Measurements from ENCODE around the gene PAK5.

Gene PAK5

DNA sequence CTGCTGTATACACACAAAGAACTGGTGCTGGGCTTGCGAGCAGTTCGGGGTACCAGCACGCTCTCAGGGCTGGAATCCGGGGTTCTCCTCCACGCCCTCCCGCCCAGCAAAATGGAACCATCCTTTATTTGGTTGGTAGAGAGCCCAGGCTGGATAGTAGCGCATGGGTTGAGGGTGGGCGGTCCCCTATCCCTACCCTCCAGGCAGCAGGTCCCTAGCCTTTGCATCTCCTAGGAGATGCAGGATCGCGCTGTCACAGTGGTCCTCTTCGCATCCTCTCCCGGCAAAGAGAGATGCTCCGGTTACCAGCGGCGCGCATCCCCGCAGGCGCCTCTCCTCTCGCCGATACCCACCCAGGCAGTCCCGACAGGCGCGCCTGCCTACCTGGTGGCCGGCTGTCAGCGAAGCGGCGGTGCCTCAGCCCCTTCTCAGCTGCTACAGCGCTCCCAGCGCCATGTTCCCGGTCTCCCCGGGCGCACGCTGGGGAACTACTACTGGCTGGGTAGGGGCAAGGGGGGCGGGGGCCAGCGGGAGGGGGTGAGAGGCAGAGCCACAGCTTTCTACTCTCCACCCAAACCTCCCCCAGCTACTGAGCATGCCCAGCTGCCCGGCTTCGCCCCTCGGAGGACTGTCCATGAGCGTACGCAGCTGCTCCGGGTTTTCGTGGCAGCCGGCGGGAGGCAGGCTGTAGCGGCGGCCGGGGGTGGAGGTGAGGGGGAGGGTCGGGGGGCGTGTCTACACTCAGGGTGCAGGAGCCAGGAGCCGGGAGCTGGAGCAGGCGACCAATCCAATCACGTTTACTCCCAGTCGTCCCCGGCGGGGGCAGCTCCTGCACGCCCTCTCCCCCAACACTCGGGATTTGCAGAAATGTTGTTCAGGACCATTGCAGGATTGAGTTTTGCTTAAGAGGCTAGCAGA lies at the start of gene PAK5:
PAK5 (minus strand) TSS at position 699 of the 918 bp plus-strand sequence. CDS start 194,748 bp downstream, outside the sequence.
- DNase-seq = peak; percentile 76

DNA sequence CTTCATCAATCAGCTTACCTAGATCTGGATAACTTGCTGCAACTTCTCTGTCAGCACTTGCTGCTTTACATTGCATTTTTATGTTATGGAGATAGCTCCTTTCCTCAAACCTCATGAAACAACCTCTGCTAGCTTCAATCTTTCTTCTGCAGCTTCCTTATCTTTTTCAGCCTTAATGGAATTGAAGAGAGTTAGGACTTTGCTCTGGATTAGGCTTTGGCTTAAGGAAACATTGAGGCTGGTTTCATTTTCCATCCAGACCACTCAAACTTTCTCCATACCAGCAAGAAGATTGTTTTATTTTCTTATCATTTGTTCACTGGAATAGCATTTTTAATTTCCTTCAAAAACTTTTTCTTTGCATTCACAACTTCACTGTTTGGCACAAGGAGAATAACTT lies 48.8 kb upstream of the PAK5 start:
- DNase-seq = no peak

- DNase-seq = no peak
Observed at GRCh38 chr20:9886227-9886626, 47.4 kb upstream of the PAK5 start.

GRCh38 chr20:9884666-9885065 lies 45.8 kb upstream of the PAK5 start:
- no peak for DNase-seq

GRCh38 chr20:9884061-9884460 lies 45.2 kb upstream of the PAK5 start:
- DNase-seq = no peak

DNA sequence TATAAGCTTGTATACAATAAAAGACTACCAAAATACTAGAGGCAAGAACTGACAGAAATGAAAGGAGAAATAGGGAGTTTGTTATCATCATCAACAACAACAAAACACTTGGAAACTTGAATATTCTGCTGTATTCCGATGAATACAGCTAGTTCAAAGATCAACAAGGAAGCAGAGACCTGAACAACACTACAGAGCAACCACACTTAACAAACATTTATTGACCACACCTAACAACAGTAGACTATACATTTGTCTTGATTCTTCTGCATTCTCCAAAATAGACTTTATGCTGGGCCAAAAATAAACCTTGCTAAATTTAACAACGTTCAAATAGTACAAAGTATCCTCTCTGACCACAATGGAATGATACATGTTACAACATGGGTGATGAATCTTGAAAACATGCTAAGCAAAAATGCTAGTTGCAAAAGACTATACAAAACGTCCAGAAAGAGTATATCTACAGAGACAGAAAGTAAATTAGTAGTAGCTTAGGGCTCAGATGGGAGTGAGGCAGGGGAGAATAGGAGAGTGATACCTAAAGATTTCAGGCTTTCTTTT lies 39.1 kb upstream of the PAK5 start:
- no peak for DNase-seq

- no peak for DNase-seq
Observed at GRCh38 chr20:9867196-9867980, 28.5 kb upstream of the PAK5 start.

- no peak for DNase-seq
Observed at GRCh38 chr20:9852566-9852965, 13.7 kb upstream of the PAK5 start.

DNA sequence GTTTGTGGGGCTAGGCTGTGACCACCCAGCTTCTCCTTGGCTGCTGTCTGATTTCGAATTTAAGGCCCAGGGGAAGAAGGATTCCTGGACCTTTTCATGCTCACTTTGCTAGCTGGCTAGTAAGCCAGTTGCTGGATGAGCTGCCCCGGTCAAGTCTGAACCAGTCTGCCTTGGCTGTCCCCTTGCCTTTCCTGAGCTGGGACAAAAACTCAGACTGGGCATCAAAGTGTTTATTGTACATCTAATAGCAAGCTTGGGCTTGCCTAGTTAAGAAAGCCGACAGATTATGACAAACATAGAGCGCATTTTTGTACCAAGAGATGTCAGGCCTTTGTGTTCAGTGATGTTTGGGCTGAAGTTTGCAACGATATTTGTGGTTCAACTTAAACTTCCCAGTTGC lies 750 bp upstream of the PAK5 start:
- no peak for DNase-seq

- DNase-seq = no peak
Observed at GRCh38 chr20:9838035-9838377, 870 bp downstream of the PAK5 start.

- DNase-seq = no peak
Observed at GRCh38 chr20:9837634-9838033, 1.2 kb downstream of the PAK5 start.

- no peak for DNase-seq
Observed at GRCh38 chr20:9835302-9835701, 3.6 kb downstream of the PAK5 start.

DNA sequence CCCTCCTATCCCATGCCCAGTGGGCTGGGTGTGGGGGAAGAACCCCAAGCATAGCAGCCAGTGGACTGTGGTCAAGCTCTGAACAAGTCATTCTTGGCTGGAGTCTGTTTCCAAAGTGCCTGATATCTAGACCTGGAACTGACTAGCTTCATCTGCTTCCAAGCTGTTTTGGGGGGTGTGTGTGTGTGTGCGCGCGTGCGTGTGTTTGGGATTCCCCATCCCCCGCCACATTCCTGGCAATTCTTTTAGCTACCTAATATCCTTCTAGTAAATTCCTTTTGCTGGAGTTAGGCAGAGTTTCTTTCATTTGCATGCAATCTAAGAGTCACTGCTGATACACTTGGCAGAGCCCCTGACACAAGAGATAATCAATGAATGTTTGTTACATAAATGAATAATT lies 7.8 kb downstream of the PAK5 start:
- no peak for DNase-seq

GRCh38 chr20:9829835-9830234 lies 9.0 kb downstream of the PAK5 start:
- DNase-seq = no peak

GRCh38 chr20:9817654-9818053 lies 21.2 kb downstream of the PAK5 start:
- no peak for DNase-seq

DNA sequence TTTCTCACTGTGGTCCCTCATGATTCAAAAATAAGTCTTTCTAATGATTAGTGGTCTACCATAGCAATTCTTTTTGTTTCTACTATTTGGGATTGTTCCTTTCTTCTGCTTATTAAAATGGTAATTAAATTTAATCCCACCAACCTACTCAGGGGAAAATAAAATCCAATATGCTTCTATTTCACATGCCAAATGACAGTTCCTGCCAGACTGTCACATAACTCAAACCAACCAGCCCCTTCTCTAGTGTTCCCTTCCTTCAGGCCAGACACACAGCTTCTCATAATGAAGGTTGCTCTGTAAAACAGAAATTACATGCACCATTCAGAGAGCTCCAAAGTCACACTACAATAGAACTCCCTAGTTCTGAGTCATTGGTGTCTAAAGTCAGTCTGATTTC lies 23.2 kb downstream of the PAK5 start:
- no peak for DNase-seq

DNA sequence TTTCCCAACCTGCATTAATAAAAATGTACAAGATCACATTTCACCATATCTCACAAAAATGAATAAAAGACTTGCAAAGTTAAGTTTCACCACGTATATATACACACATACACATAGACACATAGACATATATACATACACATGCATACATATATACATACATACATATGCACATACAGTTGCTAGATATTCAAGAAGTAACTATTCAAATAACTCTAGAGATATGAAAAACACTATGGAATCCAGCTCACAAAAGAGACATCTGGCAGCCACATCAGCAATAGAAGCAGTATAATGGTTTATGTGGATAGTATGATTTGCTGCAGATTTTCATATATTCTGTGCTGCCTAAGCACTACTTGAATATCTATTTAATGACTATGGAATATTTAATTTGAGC lies 28.1 kb downstream of the PAK5 start:
- no peak for DNase-seq

GRCh38 chr20:9809271-9809670 lies 29.6 kb downstream of the PAK5 start:
- DNase-seq = no peak

DNA sequence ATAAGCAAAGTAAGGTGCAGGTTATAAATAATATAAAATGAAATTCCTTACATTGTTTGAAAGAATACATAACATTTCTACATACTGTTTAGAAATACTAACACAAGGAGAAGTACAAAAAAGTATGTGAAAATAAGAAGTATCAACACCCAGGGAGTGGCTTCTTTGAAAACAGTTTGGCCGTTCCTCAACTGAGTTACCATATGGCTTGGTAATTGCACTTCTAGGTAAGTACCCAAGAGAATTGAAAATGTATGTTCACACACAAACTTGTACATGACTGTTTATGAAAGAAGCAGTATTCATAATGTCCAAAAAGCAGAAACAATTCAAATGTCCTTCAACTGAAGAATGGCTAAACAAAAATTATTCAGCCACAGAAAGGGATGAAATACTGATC lies 30.7 kb downstream of the PAK5 start:
- DNase-seq = no peak

GRCh38 chr20:9807136-9807535 lies 31.7 kb downstream of the PAK5 start:
- DNase-seq = no peak

- no peak for DNase-seq
Observed at GRCh38 chr20:9800421-9800820, 38.5 kb downstream of the PAK5 start.

- DNase-seq = no peak
Observed at GRCh38 chr20:9794831-9795230, 44.0 kb downstream of the PAK5 start.

DNA sequence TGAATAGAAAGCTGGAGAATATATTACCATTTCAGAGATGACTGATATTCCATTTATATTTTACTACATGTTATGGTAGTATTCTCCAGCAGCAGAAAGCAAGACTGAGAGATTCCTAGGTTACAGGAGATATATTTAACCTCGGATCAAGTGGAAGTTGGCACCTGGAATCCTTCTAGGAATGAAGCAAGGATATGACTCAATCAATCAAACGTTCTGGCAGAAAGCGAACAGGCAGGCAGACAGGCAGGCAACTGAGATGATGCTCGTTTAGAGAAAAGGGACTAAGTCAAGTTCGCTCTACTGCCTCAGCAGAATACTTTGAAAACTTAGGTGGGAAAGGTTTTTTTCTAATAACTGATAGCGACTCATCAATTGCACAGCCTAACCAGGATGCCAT lies 46.2 kb downstream of the PAK5 start:
- no peak for DNase-seq

- DNase-seq = no peak
Observed at GRCh38 chr20:9789131-9789530, 49.7 kb downstream of the PAK5 start.
